Right atrium auricular region (tissue), 2 donors: ENCODE results near the gene CATSPER3. TPM values are rescaled to one million over a fixed set of nuclear protein-coding genes. Genes with fewer than 3 reads are reported as not detected.

Experiments
- DNase-seq: peaks from one replicate; pipeline ENCODE4 v3.0.0-alpha.2; 2019; ENCODE audit warnings: low spot score
- H3K27ac ChIP-seq, 2 donors: fragments of 200-600 bp; sonication (generic); 1 replicate in 1 of 2; 2 replicates in 1 of 2; pipeline ENCODE4 v1.5.1; 2016 to 2019
- H3K27me3 ChIP-seq, 2 donors: fragments of 200-600 bp; sonication (generic); one replicate each; pipeline versions ENCODE4 v1.5.1 to v1.6.0; 2017 to 2019
- H3K36me3 ChIP-seq: fragments of 200-600 bp; sonication (generic); one replicate; pipeline ENCODE4 v1.5.1; 2016
- H3K4me1 ChIP-seq, 2 donors: fragments of 200-600 bp; sonication (generic); one replicate each; pipeline versions ENCODE4 v1.5.1 to v1.6.0; 2017 to 2019
- H3K4me3 ChIP-seq, 2 donors: fragments of 200-600 bp; sonication (generic); 1 replicate in 1 of 2; 2 replicates in 1 of 2; pipeline ENCODE4 v1.5.1; 2017 to 2019; ENCODE audit warnings: mild to moderate bottlenecking in 1 of 2, moderate library complexity in 1 of 2
- H3K9me3 ChIP-seq, 2 donors: fragments of 200-600 bp; sonication (generic); one replicate each; pipeline ENCODE4 v1.5.1; 2019
- CTCF ChIP-seq, 2 donors: fragments of 200-600 bp; sonication (generic); IDR thresholded peaks; one replicate each; pipeline ENCODE4 v1.5.1; 2019; ENCODE audit warnings: antibody characterized with exemption in 2 of 2
- total RNA-seq, 2 donors: library from RNA; depleted of rRNA; stranded (reverse); fragments of >200 nt; gene quantifications; one replicate each; pipeline ENCODE4 v1.1.0, GENCODE V29; 2016

Gene CATSPER3
- total RNA-seq, 2 donors from 2014 or later, result 0.39 to 0.44 TPM

- no peak for TF ChIP-seq CTCF (IDR thresholded peaks at IDR 0.05)
- DNase-seq, result no peak
- H3K27me3 ChIP-seq, result peaks cover 3 to 4% of the 10 kb centered on the region in 2 donors
- no peaks in the 10 kb centered on the region for H3K4me1 ChIP-seq
- no peaks in the 10 kb centered on the region for H3K9me3 ChIP-seq
- H3K27ac ChIP-seq, result no peak overlapping the region
- H3K4me3 ChIP-seq, result no peak overlapping the region
- H3K36me3 ChIP-seq, result no peaks in the 10 kb centered on the region
These were observed 80.6 kb downstream of the CATSPER3 start for GRCh38 chr5:135048286-135048685.

GRCh38 chr5:135048930-135049329 lies 81.2 kb downstream of the CATSPER3 start:
- peaks cover 3% of the 10 kb centered on the region in 2 donors for H3K27me3 ChIP-seq
- no peak for DNase-seq

GRCh38 chr5:135050244-135050767 lies 82.6 kb downstream of the CATSPER3 start:
- H3K9me3 ChIP-seq, result no peaks in the 10 kb centered on the region
- peaks cover 0 to 3% of the 10 kb centered on the region in 2 donors for H3K27me3 ChIP-seq
- no peaks in the 10 kb centered on the region for H3K4me1 ChIP-seq
- no peak overlapping the region for H3K27ac ChIP-seq
- TF ChIP-seq CTCF (IDR thresholded peaks at IDR 0.05), result no peak
- H3K36me3 ChIP-seq, result no peaks in the 10 kb centered on the region
- no peak for DNase-seq
- no peak overlapping the region for H3K4me3 ChIP-seq

More at GRCh38 chr5:135048930-135049329, 81.2 kb downstream of the CATSPER3 start:
- Histone ChIP-seq H3K27ac (no peak overlapping the region), H3K36me3 (no peaks in the 10 kb centered on the region), H3K9me3 (no peaks in the 10 kb centered on the region), H3K4me3 (no peak overlapping the region), H3K4me1 (no peaks in the 10 kb centered on the region)
- TF ChIP-seq CTCF (IDR thresholded peaks at IDR 0.05), result no peak

- H3K4me3 ChIP-seq, result no peak overlapping the region
- peaks cover 0 to 3% of the 10 kb centered on the region in 2 donors for H3K27me3 ChIP-seq
- no peak for TF ChIP-seq CTCF (IDR thresholded peaks at IDR 0.05)
- no peak for DNase-seq
- no peaks in the 10 kb centered on the region for H3K9me3 ChIP-seq
- H3K36me3 ChIP-seq, result no peaks in the 10 kb centered on the region
- no peak overlapping the region for H3K27ac ChIP-seq
- H3K4me1 ChIP-seq, result peaks cover 0 to 5% of the 10 kb centered on the region in 2 donors
These were observed 83.7 kb downstream of the CATSPER3 start for GRCh38 chr5:135051399-135051798.

GRCh38 chr5:135051872-135052271 lies 84.2 kb downstream of the CATSPER3 start:
- peaks cover 0 to 3% of the 10 kb centered on the region in 2 donors for H3K27me3 ChIP-seq
- no peak for TF ChIP-seq CTCF (IDR thresholded peaks at IDR 0.05)
- no peak overlapping the region for H3K27ac ChIP-seq
- no peaks in the 10 kb centered on the region for H3K9me3 ChIP-seq
- no peak for DNase-seq
- no peak overlapping the region for H3K4me3 ChIP-seq
- H3K4me1 ChIP-seq, result peaks cover 0 to 5% of the 10 kb centered on the region in 2 donors
- H3K36me3 ChIP-seq, result no peaks in the 10 kb centered on the region
